Measurements from ENCODE around the gene INO80B.
"Not testable (repeated sequence)": the region's sequence is repeated elsewhere in the genome, so short reads cannot be mapped to it uniquely, and the experiment has no call there.

The INO80B gene

GRCh38 chr2:74426181-74426758 is 28.6 kb upstream of the INO80B start:
- no peak for DNase-seq

DNA sequence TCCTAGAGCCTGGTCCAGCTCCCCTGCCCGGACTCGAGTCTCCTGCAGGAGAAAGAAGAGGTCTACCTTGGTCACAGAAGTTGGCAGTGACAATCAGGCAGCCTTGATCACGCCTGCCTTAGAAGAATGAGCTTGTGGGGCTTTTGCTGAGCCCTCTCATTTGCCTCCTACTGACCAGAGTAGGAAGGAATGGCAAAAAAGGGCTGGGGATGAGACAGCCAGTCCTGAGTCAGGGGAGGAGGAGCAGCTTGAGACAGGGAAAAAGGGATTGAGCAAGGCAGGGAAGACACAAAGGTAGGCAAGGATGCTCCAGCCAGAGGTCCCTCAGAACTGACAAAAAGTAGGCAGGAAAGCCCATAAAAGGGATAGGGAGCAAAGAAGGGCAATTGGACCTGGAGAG is 27.3 kb upstream of the INO80B start:
- no peak for DNase-seq

- no peak for DNase-seq
Measured at GRCh38 chr2:74428675-74429074, 26.2 kb upstream of the INO80B start.

- no peak for DNase-seq
Measured at GRCh38 chr2:74429487-74430451, 25.1 kb upstream of the INO80B start.

DNA sequence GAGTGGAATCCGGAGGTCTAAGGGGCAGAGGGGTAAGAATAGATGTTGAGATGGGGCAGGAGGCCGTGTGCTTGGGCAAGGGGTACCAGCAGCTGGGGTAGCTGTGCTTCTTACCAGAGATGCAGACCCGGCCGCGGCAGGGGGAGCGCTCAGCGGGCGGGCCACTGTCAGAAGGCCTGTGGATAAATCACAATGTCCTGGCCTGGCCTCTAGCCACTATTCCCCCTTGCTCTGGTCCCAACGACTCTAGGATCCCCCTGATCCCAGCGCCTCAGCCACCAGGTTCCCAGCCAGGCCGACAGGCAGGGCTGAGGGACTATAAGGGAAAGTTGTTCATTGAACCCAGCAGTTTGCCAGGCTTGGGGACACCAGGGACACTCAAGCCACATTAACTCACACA is 24.4 kb upstream of the INO80B start:
- no peak for DNase-seq

GRCh38 chr2:74436111-74436805 is 18.6 kb upstream of the INO80B start:
- DNase-seq, result peak; percentile 18

DNA sequence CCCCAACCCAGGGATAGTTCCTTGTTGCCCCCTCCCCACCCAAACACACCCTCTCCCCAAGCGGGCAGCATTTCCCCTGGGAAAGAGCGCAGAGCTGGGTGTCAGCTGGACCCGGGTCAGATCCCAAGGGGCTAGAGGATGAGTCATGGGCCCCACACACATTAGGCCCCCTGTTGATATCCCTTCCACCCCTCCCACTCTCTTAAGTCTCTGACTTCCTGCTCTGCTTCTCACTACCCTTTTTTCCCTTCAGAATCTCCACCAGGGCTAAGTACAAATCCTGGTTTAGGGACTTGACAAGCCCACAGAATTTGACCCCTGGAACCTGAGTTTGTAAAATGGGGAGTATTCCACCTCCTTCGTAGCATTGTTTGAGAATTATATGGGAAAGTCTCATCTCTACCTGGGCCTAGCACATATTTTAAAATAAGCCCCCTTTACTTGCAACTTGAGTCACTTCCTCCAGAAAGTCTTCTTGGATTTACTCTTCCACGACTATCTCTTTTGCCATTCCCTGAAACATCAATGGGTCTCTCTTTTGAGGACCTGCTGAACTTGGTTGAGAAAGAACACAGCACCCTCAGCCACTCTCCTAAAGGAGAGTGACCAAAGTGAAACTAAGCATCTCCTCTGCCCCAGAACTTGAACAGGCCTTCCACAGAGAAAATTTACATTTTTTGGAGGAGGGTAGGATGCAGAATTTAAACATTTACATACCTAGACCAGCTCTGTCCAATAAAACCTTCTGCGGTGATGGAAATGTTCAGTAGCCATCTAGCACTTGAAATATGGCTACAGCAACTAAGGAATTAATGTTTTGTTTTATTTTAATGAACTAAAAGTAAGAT is 17.8 kb upstream of the INO80B start:
- peak; percentile 17 for DNase-seq

GRCh38 chr2:74438248-74438647 is 16.6 kb upstream of the INO80B start:
- no peak for DNase-seq

GRCh38 chr2:74439373-74439772 is 15.5 kb upstream of the INO80B start:
- no peak for DNase-seq

DNA sequence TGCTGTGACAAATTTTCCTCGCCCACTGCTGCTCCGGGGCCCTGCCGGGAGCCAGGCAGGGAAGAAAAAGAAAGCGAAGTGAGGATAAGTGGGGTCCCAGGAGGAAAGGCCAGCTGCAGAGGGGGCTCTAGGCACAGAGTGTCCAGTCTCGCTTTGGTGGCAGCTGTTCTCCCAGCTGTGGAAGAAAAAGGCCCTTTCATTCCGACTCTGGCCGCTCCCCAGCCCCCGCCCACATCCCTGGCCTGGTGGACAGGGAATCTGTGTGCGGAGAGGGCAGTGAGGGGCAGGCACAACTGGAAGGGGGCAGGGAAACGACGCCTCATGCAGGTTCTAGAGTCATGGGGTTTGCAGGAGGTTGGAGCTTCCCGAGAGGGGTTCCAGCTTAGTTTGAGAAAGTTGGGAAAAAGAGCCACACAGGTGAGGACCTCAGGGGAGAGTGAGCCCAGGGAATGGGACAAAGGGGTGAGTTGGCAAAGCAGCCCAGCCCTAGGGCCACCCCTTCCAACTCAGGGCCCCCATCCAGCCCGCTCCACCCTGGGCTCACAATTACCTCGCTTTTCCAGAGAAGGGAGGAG is 15.0 kb upstream of the INO80B start:
- DNase-seq, result peak; percentile 95

- peak; percentile 97 for DNase-seq
Measured at GRCh38 chr2:74440378-74441169, 14.3 kb upstream of the INO80B start.

DNA sequence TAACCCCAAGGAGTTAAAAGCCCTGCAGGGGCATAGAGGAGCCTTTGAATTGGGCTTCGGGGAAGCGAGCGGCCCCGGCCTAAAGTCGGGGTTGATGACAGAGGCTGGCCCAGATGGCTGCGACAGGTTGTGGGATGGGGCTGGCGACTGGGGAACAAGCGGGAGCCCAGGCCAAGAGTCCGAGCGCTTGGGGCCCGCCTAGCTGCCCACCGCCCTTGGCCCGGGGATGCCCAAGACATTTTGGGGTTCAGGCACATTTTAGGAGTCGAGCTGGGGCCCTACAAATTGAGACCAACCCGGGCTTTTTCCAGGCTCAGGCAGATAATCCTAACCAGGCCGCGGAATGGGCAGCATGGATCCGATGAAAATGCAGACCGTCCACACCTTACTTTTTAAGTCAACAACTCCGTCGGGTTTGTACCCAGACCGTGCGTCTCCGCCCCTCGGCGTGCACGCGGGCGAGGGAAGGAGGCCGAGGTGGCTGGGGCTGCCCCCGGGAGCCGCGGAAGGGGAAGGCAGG is 13.7 kb upstream of the INO80B start:
- no peak for DNase-seq

DNA sequence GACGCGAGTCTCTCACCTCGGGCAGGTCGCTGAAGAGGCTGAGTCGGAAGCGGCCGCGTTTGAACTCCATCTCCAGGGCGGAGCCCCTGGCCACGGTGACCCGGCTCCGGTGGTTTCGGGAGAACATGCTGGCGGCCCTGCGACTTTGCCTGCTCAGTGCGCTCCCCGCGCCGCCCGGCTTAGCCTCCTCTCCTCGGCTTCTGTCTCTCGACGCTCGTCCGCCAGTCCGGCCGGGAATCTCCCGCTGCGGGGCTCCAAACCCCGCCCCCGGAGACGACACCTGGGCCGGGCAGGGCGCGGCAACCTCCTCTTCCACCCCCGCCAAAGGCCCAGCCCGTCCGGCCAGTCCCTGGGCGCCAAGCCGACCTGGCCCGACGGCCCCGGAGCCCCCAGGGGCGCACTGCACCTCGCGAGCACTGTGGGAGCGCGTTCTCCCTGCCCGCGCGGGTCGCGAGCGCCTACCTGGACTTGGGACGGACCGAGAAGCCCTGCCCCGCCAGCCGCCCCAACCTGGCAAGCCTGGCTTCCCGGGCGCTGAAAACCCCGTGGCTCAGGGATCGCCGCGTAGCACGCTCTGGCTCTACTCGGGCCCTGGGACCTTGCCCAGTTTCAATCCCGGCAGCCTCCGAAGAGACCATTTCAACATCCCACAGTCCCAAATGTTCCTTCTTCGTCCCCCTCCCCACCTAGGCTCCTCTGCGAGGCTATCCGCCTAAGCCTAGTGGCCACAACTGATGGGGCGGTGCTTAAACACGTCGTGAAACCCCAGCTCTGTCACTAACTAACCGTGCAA is 13.0 kb upstream of the INO80B start, which contains the start of gene RTKN:
Gene RTKN, minus strand, starts transcription at position 248 of the 793 bp plus-strand sequence. Its CDS starts 121 bp downstream, at position 127.
- peak; percentile 60 for DNase-seq

GRCh38 chr2:74442483-74443297 is 12.2 kb upstream of the INO80B start:
- DNase-seq, result not testable (repeated sequence)

- DNase-seq, result no peak
Measured at GRCh38 chr2:74444498-74445318, 10.2 kb upstream of the INO80B start.

DNA sequence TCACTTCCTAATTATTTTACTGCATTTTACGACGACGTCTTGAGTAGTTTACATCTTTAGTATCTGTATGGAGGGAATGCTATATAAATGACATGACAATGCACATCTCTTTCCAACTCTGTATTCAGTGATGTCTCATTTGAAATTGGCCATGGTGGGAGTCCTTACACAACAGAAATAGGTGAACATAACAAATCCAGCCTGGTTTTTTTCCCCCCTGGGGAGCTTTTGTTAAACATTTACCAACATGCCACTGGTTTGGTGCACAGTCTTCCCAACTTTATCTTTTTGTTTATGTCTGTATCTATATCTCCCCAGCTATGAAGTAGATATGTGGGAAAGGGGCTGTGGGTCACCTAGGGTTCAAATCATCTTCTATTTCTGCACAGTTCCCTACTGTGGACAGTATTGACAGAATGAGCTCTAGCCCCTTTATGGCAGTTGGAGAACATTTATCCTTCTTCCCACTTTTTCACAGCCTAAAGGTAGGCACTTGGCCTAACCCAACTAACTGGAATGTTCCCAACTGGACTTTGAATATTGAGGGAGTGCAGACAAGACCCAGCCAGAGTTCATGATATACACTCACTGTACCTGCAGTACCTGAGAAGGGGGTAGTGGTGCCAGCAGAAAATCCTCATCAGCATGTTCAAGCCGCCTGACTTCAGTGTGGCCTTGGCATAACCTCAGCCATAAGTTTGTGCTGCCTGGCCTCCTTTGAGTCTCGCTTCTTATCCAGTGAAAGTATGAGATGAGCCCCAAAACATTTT is 7.5 kb upstream of the INO80B start:
- DNase-seq, result no peak

GRCh38 chr2:74448771-74449170 is 6.1 kb upstream of the INO80B start:
- no peak for DNase-seq

All from right hindlimb (tissue), 1 donor.